Measurements from ENCODE around the gene NKX3-2. TPM values are rescaled to one million over a fixed set of nuclear protein-coding genes. Genes with fewer than 3 reads are reported as not detected.

Gene NKX3-2
- total and polyA plus RNA-seq, 2 of the 4 experiments (the other 2 are of a cell fraction): 0.05 TPM; not detected in 1

DNA sequence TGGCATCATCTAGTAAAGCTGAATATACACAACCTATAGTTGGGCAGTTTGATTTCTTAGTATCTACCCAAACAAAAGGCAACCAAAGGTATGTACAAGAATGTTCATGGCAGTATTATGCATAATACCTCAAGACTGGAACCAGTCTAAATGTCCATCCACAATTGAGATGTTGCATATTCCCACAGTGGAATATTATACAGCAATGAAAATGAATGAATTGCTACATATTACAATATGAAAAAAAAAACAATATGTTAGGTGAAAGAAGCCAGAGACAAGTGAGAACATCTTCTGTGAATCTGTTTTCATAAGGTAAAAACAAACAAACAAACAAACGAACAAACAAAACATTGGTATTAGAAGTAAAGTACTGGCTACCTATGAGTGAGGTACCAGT lies 48.6 kb downstream of the NKX3-2 start:
- no CpG with 5 or more reads among the region's 1 CpG for WGBS, 2 experiments (ENCODE audit: extremely low coverage in 2 of 2, insufficient read length in 1 of 2)
- dilution Hi-C loops (cut with HindIII; ENCODE audit: low sequenced_read_pairs, unreplicated experiment): no loop called here
- no peaks in the 10 kb centered on the region for H3K36me3 ChIP-seq (ENCODE audit: control insufficient read depth, insufficient read depth, low read length)
- no peak overlapping the region for H3K9ac ChIP-seq (ENCODE audit: low read depth, low read length)
- no peak overlapping the region for H2AK5ac ChIP-seq (ENCODE audit: low read depth, low read length)
- no peak overlapping the region for H3K56ac ChIP-seq (ENCODE audit: extremely low read depth, insufficient read depth, low read length)
- no peak overlapping the region for H3K4ac ChIP-seq (ENCODE audit: low read depth, low read length)
- BruUV-seq (replicated peaks): no TSS peak
- H2BK15ac ChIP-seq (ENCODE audit: low read depth, low read length): no peak overlapping the region
- H2BK120ac ChIP-seq (ENCODE audit: low read depth, low read length): no peak overlapping the region
- no peak overlapping the region for H2BK20ac ChIP-seq (ENCODE audit: low read depth, low read length)
- DNase-seq: no peak
- no peak overlapping the region for H3K14ac ChIP-seq (replicated peaks; ENCODE audit: low read depth, low read length)
- H3K27me3 ChIP-seq (ENCODE audit: control insufficient read depth, insufficient read depth, low read length): peaks cover 4% of the 10 kb centered on the region; the same call in 1 of the 2 replicates
- no peak overlapping the region for H2BK5ac ChIP-seq (ENCODE audit: low read depth, low read length, poor library complexity, severe bottlenecking)
- ATAC-seq (ENCODE audit: low read depth): no peak
- H3K9me1 ChIP-seq (ENCODE audit: insufficient read depth, low read length): no peaks in the 10 kb centered on the region
- H3K9me3 ChIP-seq (ENCODE audit: control insufficient read depth, insufficient read depth, low read length): no peaks in the 10 kb centered on the region
- ChIA-PET POLR2A (ENCODE audit: unreplicated experiment) (no interaction called here), CTCF (no interaction called here)
- H3K18ac ChIP-seq (ENCODE audit: low read depth, low read length): no peak overlapping the region
- H3K79me1 ChIP-seq (ENCODE audit: low read depth in 1 of 2, low read length in 2 of 2): no peaks in the 10 kb centered on the region
- H4K20me1 ChIP-seq (ENCODE audit: insufficient read depth, low read length): no peaks in the 10 kb centered on the region
- no peak overlapping the region for H3K4me2 ChIP-seq (ENCODE audit: low read depth, low read length)
- no peak overlapping the region for H4K8ac ChIP-seq (ENCODE audit: low read depth in 2 of 2, low read length in 2 of 2)
- no peak overlapping the region for H3K23ac ChIP-seq (ENCODE audit: low read depth, low read length)
- no peak overlapping the region for H4K91ac ChIP-seq (ENCODE audit: insufficient read depth, low read depth, low read length)
- in situ Hi-C loops (cut with MboI; ENCODE audit: low sequenced_read_pairs): no loop called here
- H4K5ac ChIP-seq (ENCODE audit: low read depth, low read length): no peak overlapping the region
- intact Hi-C loops (cut with micrococcal nuclease): no loop called here
- no peak overlapping the region for H2AFZ ChIP-seq (replicated peaks; ENCODE audit: low read length, poor library complexity)
- TF ChIP-seq MAFK (IDR thresholded peaks at IDR 0.05; ENCODE audit: low read depth, low read length) (no peak), RAD21 (IDR thresholded peaks at IDR 0.05; ENCODE audit: low read length) (no peak), MAZ (IDR thresholded peaks at IDR 0.05; ENCODE audit: borderline replicate concordance, low read depth, low read length) (no peak), NFE2L2 (IDR thresholded peaks at IDR 0.05; ENCODE audit: low read depth, low read length) (no peak), RFX5 (IDR thresholded peaks at IDR 0.05; ENCODE audit: low read depth, low read length) (no peak), CHD1 (IDR thresholded peaks at IDR 0.05; ENCODE audit: low read depth, low read length) (no peak), BHLHE40 (IDR thresholded peaks at IDR 0.05; ENCODE audit: low read depth, low read length) (no peak), RCOR1 (IDR thresholded peaks at IDR 0.05; ENCODE audit: insufficient replicate concordance, low read length) (no peak), CEBPB (IDR thresholded peaks at IDR 0.05; ENCODE audit: low read depth, low read length) (no peak), MXI1 (IDR thresholded peaks at IDR 0.05; ENCODE audit: borderline replicate concordance, low read depth, low read length) (no peak)
- TF ChIP-seq, protein P1, sequence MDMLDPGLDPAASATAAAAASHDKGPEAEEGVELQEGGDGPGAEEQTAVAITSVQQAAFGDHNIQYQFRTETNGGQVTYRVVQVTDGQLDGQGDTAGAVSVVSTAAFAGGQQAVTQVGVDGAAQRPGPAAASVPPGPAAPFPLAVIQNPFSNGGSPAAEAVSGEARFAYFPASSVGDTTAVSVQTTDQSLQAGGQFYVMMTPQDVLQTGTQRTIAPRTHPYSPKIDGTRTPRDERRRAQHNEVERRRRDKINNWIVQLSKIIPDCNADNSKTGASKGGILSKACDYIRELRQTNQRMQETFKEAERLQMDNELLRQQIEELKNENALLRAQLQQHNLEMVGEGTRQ (IDR thresholded peaks at IDR 0.05; ENCODE audit: low read depth, low read length): no peak
- H3K4me3 ChIP-seq (ENCODE audit: insufficient read depth, low read depth, low read length): no peak overlapping the region
- no peak overlapping the region for H2AK9ac ChIP-seq (replicated peaks; ENCODE audit: low read depth, low read length, poor library complexity)
- no peak overlapping the region for H3K27ac ChIP-seq (ENCODE audit: insufficient read depth, low read length)
- H3K4me1 ChIP-seq (ENCODE audit: control insufficient read depth, insufficient read depth, low read length): no peaks in the 10 kb centered on the region
